HepG2 (cell line): ENCODE data around the gene LIMK2. TPM values are rescaled to one million over a fixed set of nuclear protein-coding genes. Genes with fewer than 3 reads are reported as not detected.

Source experiments
- AFF4 ChIP-seq: sonication (generic); formaldehyde crosslinking; IDR thresholded peaks from 2 replicates; pipeline ENCODE4 v1.4.0; 2020; ENCODE audit warnings: missing genetic modification reagents
- BRCA1 ChIP-seq: sonication (generic); formaldehyde crosslinking; IDR thresholded peaks from 2 replicates; pipeline ENCODE4 v1.4.0; 2020; ENCODE audit warnings: missing genetic modification reagents
- EED ChIP-seq: sonication (generic); formaldehyde crosslinking; IDR thresholded peaks from 2 replicates; pipeline ENCODE4 v1.5.0; 2020; ENCODE audit warnings: mild to moderate bottlenecking, missing genetic modification reagents
- FIP1L1 ChIP-seq: fragments of 200-400 bp; formaldehyde crosslinking; IDR thresholded peaks from 2 replicates; pipeline ENCODE4 v1.6.1; 2018; ENCODE audit warnings: low read depth, mild to moderate bottlenecking, low read length, moderate library complexity, borderline replicate concordance; ENCODE audit not compliant: insufficient read depth
- IKZF1 ChIP-seq: fragments of 450-650 bp; IDR thresholded peaks from 2 replicates; pipeline ENCODE4 v1.7.1; 2016
- MAFF ChIP-seq: IDR thresholded peaks from 2 replicates; pipeline ENCODE4 v1.6.1; 2011; ENCODE audit warnings: low read depth, low read length, improper control_type of control experiment
- MATR3 ChIP-seq: sonication (generic); formaldehyde crosslinking; IDR thresholded peaks from 2 replicates; pipeline ENCODE4 v1.4.0; 2020; ENCODE audit warnings: missing genetic modification reagents
- MIER2 ChIP-seq: IDR thresholded peaks from 2 replicates; pipeline ENCODE4 v1.6.1; 2016; ENCODE audit warnings: missing biosample characterization, missing genetic modification reagents
- MYPOP ChIP-seq: sonication (generic); formaldehyde crosslinking; IDR thresholded peaks from 2 replicates; pipeline ENCODE4 v1.8.1; 2023; ENCODE audit warnings: mild to moderate bottlenecking, moderate library complexity, missing genetic modification reagents
- PATZ1 ChIP-seq: sonication (generic); formaldehyde crosslinking; IDR thresholded peaks from 2 replicates; pipeline ENCODE4 v1.4.0; 2020; ENCODE audit warnings: missing genetic modification reagents
- POGZ ChIP-seq: sonication (generic); formaldehyde crosslinking; IDR thresholded peaks from 2 replicates; pipeline ENCODE4 v1.4.0; 2020; ENCODE audit warnings: mild to moderate bottlenecking, missing genetic modification reagents
- STAT6 ChIP-seq: sonication (generic); formaldehyde crosslinking; IDR thresholded peaks from 2 replicates; pipeline ENCODE4 v1.4.0; 2020; ENCODE audit warnings: missing genetic modification reagents, mild to moderate bottlenecking, borderline replicate concordance
- ZNF207 ChIP-seq: fragments of 450-650 bp; IDR thresholded peaks from 2 replicates; pipeline ENCODE4 v1.6.1; 2016; ENCODE audit warnings: antibody characterized with exemption, borderline replicate concordance
- ZNF350 ChIP-seq: sonication (generic); formaldehyde crosslinking; IDR thresholded peaks from 2 replicates; pipeline ENCODE4 v1.4.0; 2020; ENCODE audit warnings: mild to moderate bottlenecking, low read depth, missing genetic modification reagents, borderline replicate concordance
- ZNF446 ChIP-seq: sonication (generic); formaldehyde crosslinking; IDR thresholded peaks from 2 replicates; pipeline ENCODE4 v1.5.0; 2020; ENCODE audit warnings: mild to moderate bottlenecking, missing genetic modification reagents
- ZNF552 ChIP-seq: sonication (generic); formaldehyde crosslinking; IDR thresholded peaks from 2 replicates; pipeline ENCODE4 v1.9.0; 2022; ENCODE audit warnings: missing genetic modification reagents, mild to moderate bottlenecking, borderline replicate concordance
- ZNF720 ChIP-seq: sonication (generic); formaldehyde crosslinking; IDR thresholded peaks from 2 replicates; pipeline ENCODE4 v1.4.0; 2020; ENCODE audit warnings: missing genetic modification reagents
- polyA plus RNA-seq, 8 experiments: library from polyadenylated mRNA; depleted of rRNA in 3 of 8; stranded (reverse) in 7 of 8; unstranded in 1 of 8; fragments of >200 nt; fragmentation: Illumina TruSeq in 4 of 8; extraction: Trizol in 4 of 8; gene quantifications; 2 replicates each; pipeline versions ENCODE4 v1.2.1 to v1.2.3, GENCODE V29; 2011 to 2016; ENCODE audit warnings: low read depth in 4 of 8, missing spikeins in 1 of 8, mixed read lengths in 1 of 8; ENCODE audit not compliant: insufficient read depth in 1 of 8
- total RNA-seq, 5 experiments: library from RNA; depleted of rRNA; stranded (reverse); fragments of >200 nt; fragmentation: Illumina TruSeq; extraction: Trizol; gene quantifications; 2 replicates each; pipeline ENCODE4 v1.2.3, GENCODE V29; 2016; ENCODE audit warnings: low read depth in 1 of 5
- TF ChIP-seq, protein P1 (sequence below): sonication (generic); formaldehyde crosslinking; IDR thresholded peaks from 2 replicates; pipeline ENCODE4 v1.5.1; 2020; ENCODE audit warnings: missing genetic modification reagents, mild to moderate bottlenecking, borderline replicate concordance

Gene LIMK2
- total and polyA plus RNA-seq, 2 of the 13 experiments (the other 11 are each of a cell fraction or from before 2014, with no cell fraction given): 20.9 to 29.8 TPM

- no peak; the same call in 1 of the 2 replicates for TF ChIP-seq MIER2
- no peak for TF ChIP-seq MATR3 (CRISPR knock-in tag)
- TF ChIP-seq MAFF: no peak
- no peak for TF ChIP-seq ZNF207
- TF ChIP-seq, protein P1, sequence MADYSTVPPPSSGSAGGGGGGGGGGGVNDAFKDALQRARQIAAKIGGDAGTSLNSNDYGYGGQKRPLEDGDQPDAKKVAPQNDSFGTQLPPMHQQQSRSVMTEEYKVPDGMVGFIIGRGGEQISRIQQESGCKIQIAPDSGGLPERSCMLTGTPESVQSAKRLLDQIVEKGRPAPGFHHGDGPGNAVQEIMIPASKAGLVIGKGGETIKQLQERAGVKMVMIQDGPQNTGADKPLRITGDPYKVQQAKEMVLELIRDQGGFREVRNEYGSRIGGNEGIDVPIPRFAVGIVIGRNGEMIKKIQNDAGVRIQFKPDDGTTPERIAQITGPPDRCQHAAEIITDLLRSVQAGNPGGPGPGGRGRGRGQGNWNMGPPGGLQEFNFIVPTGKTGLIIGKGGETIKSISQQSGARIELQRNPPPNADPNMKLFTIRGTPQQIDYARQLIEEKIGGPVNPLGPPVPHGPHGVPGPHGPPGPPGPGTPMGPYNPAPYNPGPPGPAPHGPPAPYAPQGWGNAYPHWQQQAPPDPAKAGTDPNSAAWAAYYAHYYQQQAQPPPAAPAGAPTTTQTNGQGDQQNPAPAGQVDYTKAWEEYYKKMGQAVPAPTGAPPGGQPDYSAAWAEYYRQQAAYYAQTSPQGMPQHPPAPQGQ (CRISPR knock-in tag): no peak
- TF ChIP-seq PATZ1 (CRISPR knock-in tag): 0 out of 2 replicates have a peak, but pooled peaks have one; percentile 13
- TF ChIP-seq POGZ: no peak
- 0 out of 2 replicates have a peak, but pooled peaks have one; percentile 35 for TF ChIP-seq ZNF350 (CRISPR knock-in tag)
- TF ChIP-seq ZNF446 (CRISPR knock-in tag): no peak
- TF ChIP-seq ZNF552 (CRISPR knock-in tag): no peak
- no peak for TF ChIP-seq ZNF720 (CRISPR knock-in tag)
- no peak for TF ChIP-seq EED
- TF ChIP-seq BRCA1 (CRISPR knock-in tag): no peak
- no peak for TF ChIP-seq STAT6
- TF ChIP-seq IKZF1: no peak
- TF ChIP-seq AFF4: 0 out of 2 replicates have a peak, but pooled peaks have one; percentile 51
- no peak for TF ChIP-seq MYPOP
- TF ChIP-seq FIP1L1: no peak
Observed at GRCh38 chr22:31230871-31231621, 18.9 kb downstream of the LIMK2 start (continued).
